GM19438 (cell line): ENCODE results near the gene KRT76.

ENCODE experiments used
- ATAC-seq: cut with Tn5 transposase; IDR thresholded peaks from one replicate; pipeline ENCODE4 v1.9.1; 2021; ENCODE audit warnings: low read depth; ENCODE audit not compliant: unreplicated experiment

Gene KRT76

GRCh38 chr12:52776913-52777395, at the start of gene KRT76:
TSS of gene KRT76 (minus strand) at chr12:52777345. CDS start at chr12:52777291, 54 bp downstream.
- no peak for ATAC-seq

- ATAC-seq = no peak
Measured at GRCh38 chr12:52825961-52826360, 48.8 kb upstream of the KRT76 start.

- no peak for ATAC-seq
Measured at GRCh38 chr12:52824741-52825410, 47.7 kb upstream of the KRT76 start.

- no peak for ATAC-seq
Measured at GRCh38 chr12:52823761-52824450, 46.8 kb upstream of the KRT76 start.

GRCh38 chr12:52822771-52823510, 45.8 kb upstream of the KRT76 start:
- no peak for ATAC-seq

GRCh38 chr12:52821826-52822660, 44.9 kb upstream of the KRT76 start:
- ATAC-seq = no peak

- ATAC-seq = no peak
Measured at GRCh38 chr12:52821071-52821730, 44.1 kb upstream of the KRT76 start.

GRCh38 chr12:52820521-52820920, 43.4 kb upstream of the KRT76 start:
- no peak for ATAC-seq

- no peak for ATAC-seq
Measured at GRCh38 chr12:52819731-52820510, 42.8 kb upstream of the KRT76 start.

- no peak for ATAC-seq
Measured at GRCh38 chr12:52818887-52819420, 41.8 kb upstream of the KRT76 start.

GRCh38 chr12:52818388-52818787, 41.2 kb upstream of the KRT76 start:
- no peak for ATAC-seq

GRCh38 chr12:52817699-52818238, 40.6 kb upstream of the KRT76 start:
- ATAC-seq = no peak

- ATAC-seq = no peak
Measured at GRCh38 chr12:52817003-52817698, 40.0 kb upstream of the KRT76 start.

- no peak for ATAC-seq
Measured at GRCh38 chr12:52815676-52816588, 38.8 kb upstream of the KRT76 start.

- ATAC-seq = no peak
Measured at GRCh38 chr12:52815161-52815560, 38.0 kb upstream of the KRT76 start.

GRCh38 chr12:52814710-52815155, 37.6 kb upstream of the KRT76 start:
- no peak for ATAC-seq
